ENCODE measurements around the gene TRIM28. TPM values are rescaled to one million over a fixed set of nuclear protein-coding genes. Genes with fewer than 3 reads are reported as not detected.

TRIM28 gene
- total RNA-seq, 4 donors from 2014 or later, result 150 to 198 (median 179) TPM

DNA sequence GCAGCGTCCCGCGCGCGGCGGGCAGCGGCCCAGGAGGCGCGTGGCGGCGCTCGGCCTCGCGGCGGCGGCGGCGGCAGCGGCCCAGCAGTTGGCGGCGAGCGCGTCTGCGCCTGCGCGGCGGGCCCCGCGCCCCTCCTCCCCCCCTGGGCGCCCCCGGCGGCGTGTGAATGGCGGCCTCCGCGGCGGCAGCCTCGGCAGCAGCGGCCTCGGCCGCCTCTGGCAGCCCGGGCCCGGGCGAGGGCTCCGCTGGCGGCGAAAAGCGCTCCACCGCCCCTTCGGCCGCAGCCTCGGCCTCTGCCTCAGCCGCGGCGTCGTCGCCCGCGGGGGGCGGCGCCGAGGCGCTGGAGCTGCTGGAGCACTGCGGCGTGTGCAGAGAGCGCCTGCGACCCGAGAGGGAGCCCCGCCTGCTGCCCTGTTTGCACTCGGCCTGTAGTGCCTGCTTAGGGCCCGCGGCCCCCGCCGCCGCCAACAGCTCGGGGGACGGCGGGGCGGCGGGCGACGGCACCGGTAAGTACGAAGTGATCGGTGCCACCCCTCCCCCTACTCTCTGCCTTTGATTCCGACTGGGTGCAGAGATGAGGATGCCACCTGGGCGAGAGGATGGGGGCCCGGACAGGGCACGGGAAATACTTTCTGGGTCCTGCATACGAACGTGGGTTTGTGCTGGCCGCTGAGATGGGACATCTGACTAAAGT is 874 bp downstream of the TRIM28 start:
- Histone ChIP-seq H3K9me3 (no peaks in the 10 kb centered on the region), H3K4me1 (peaks cover 24 to 49% (median 29%) of the 10 kb centered on the region in 3 donors), H3K27ac (peak overlapping the region; percentile 93 to 98 (median 95)), H3K36me3 (peaks cover 27 to 45% (median 27%) of the 10 kb centered on the region in 3 donors), H3K4me3 (peak overlapping the region; percentile 64 to 98 (median 80)), H3K27me3 (peaks cover 0 to 11% (median 0%) of the 10 kb centered on the region in 4 donors)
- no peak for DNase-seq
- intact Hi-C loops (cut with DNase I), result no loop called here
- WGBS, 2 donors, result 0 to 3% methylated on average over 5 to 17 of the region's 92 CpGs
- TF ChIP-seq POLR2A (IDR thresholded peaks at IDR 0.05), result no peak

DNA sequence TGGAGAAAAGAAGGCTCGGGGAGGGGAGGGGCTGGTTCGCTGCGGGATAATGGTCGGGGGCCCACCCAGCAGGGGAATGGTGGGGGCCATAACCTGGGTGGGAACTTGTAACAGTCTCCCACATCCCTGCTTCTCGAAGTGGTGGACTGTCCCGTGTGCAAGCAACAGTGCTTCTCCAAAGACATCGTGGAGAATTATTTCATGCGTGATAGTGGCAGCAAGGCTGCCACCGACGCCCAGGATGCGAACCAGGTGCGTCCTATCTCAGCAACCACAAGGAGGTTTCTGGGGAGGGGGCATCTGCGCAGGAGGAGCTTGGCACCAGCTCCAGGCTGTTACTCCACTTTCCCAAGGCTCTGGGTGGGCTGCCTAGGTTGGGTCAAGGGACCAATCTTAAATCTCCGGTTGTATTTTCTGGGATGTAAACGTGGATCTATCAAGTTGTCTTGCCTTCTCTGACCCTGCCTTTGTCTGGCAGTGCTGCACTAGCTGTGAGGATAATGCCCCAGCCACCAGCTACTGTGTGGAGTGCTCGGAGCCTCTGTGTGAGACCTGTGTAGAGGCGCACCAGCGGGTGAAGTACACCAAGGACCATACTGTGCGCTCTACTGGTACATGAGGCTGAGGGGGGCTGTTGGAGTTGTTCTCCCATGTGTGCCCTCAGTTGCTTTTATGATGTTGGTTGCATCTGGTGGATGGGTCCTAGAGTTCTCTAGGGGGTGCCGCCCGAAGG is 1.6 kb downstream of the TRIM28 start:
- WGBS, 2 donors, result 2 to 10% methylated on average over 15 to 18 of the region's 21 CpGs
- H3K36me3 ChIP-seq, result peaks cover 33 to 52% (median 34%) of the 10 kb centered on the region in 3 donors
- peaks cover 24 to 49% (median 29%) of the 10 kb centered on the region in 3 donors for H3K4me1 ChIP-seq
- H3K27me3 ChIP-seq, result peaks cover 0 to 6% (median 0%) of the 10 kb centered on the region in 4 donors
- DNase-seq, result no peak
- H3K9me3 ChIP-seq, result no peaks in the 10 kb centered on the region
- TF ChIP-seq, protein P1, sequence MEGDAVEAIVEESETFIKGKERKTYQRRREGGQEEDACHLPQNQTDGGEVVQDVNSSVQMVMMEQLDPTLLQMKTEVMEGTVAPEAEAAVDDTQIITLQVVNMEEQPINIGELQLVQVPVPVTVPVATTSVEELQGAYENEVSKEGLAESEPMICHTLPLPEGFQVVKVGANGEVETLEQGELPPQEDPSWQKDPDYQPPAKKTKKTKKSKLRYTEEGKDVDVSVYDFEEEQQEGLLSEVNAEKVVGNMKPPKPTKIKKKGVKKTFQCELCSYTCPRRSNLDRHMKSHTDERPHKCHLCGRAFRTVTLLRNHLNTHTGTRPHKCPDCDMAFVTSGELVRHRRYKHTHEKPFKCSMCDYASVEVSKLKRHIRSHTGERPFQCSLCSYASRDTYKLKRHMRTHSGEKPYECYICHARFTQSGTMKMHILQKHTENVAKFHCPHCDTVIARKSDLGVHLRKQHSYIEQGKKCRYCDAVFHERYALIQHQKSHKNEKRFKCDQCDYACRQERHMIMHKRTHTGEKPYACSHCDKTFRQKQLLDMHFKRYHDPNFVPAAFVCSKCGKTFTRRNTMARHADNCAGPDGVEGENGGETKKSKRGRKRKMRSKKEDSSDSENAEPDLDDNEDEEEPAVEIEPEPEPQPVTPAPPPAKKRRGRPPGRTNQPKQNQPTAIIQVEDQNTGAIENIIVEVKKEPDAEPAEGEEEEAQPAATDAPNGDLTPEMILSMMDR (IDR thresholded peaks at IDR 0.05), result no peak
- TF ChIP-seq POLR2A (IDR thresholded peaks at IDR 0.05), result no peak
- intact Hi-C loops (cut with DNase I), result no loop called here
- peak overlapping the region; percentile 93 to 98 (median 95) for H3K27ac ChIP-seq
- peak overlapping the region; percentile 64 to 98 (median 80) for H3K4me3 ChIP-seq

DNA sequence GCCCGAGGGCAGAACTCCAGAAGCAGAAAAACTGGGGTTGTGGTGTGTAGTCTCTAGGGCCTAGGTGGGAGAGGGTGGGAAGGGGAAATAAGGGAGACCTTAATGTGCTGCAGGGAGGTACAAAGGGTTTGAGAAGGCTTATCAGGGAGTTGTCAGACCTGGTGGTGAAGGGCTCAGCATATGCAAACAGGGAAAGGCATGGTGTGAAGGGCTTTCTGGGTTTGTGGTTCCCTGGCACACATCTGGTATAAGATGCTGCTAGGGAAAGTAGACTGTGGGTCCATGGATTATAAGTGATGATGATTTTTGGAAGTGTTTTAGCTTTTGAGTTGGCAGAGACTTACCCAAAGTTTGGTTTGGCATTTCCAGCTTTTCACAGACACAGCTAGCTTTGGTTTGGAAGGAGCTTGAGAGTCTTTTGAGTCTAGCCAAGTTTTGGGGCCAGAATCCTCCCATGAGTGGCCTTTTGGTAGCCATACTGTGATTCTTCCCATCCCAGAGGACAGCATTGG is 2.2 kb downstream of the TRIM28 start:
- H3K27me3 ChIP-seq, result peaks cover 0 to 5% (median 0%) of the 10 kb centered on the region in 4 donors
- peaks cover 24 to 49% (median 29%) of the 10 kb centered on the region in 3 donors for H3K4me1 ChIP-seq
- H3K36me3 ChIP-seq, result peaks cover 39 to 59% (median 40%) of the 10 kb centered on the region in 3 donors
- no peaks in the 10 kb centered on the region for H3K9me3 ChIP-seq
- 0 to 18% methylated on average over 1 of the region's 1 CpG for WGBS, 2 donors
- intact Hi-C loops (cut with DNase I), result no loop called here
- TF ChIP-seq, protein P1 (IDR thresholded peaks at IDR 0.05), result no peak
- TF ChIP-seq POLR2A (IDR thresholded peaks at IDR 0.05), result no peak
- peak overlapping the region in 3 of 4 donors; percentile 93 to 98 (median 95) for H3K27ac ChIP-seq
- H3K4me3 ChIP-seq, result peak overlapping the region; percentile 64 to 98 (median 80)
- no peak for DNase-seq

DNA sequence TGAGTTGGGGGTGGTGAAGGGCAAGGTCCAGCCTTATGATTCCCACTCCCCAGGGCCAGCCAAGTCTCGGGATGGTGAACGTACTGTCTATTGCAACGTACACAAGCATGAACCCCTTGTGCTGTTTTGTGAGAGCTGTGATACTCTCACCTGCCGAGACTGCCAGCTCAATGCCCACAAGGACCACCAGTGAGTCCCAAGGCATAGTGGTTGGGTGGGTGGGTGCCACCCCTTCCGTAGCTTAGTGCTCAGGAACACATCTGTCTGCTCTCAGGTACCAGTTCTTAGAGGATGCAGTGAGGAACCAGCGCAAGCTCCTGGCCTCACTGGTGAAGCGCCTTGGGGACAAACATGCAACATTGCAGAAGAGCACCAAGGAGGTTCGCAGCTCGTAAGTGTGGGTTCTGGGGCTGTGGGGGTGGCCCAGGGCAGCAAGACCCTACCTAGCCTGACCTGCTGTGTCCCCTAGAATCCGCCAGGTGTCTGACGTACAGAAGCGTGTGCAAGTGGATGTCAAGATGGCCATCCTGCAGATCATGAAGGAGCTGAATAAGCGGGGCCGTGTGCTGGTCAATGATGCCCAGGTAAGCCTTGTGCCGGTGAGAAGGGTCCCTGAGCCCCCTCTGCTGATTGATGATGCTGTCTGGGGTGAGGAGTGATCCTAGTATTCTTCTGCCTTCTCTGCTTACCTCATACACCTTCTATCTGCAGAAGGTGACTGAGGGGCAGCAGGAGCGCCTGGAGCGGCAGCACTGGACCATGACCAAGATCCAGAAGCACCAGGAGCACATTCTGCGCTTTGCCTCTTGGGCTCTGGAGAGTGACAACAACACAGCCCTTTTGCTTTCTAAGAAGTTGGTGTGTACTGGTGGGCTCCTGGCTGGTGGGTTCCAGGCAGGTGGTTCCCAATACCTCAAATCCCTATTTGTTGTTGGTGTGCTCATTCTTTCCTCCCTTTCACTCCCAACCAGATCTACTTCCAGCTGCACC is 3.8 kb downstream of the TRIM28 start:
- Histone ChIP-seq H3K27ac (no peak overlapping the region), H3K36me3 (peaks cover 41 to 74% (median 55%) of the 10 kb centered on the region in 3 donors), H3K4me1 (peaks cover 24 to 49% (median 29%) of the 10 kb centered on the region in 3 donors), H3K27me3 (no peaks in the 10 kb centered on the region), H3K9me3 (no peaks in the 10 kb centered on the region), H3K4me3 (no peak overlapping the region)
- WGBS, 2 donors, result 87 to 94% methylated on average over 7 to 10 of the region's 18 CpGs
- intact Hi-C loops (cut with DNase I), result no loop called here
- TF ChIP-seq, protein P1 (IDR thresholded peaks at IDR 0.05), result no peak
- TF ChIP-seq POLR2A (IDR thresholded peaks at IDR 0.05), result no peak
- DNase-seq, result no peak
